PC-3 (cell line): ENCODE results near the gene IL1RAP. TPM values are rescaled to one million over a fixed set of nuclear protein-coding genes. Genes with fewer than 3 reads are reported as not detected.

Experiments used
- ATAC-seq: fragments of 200-7000 bp; cut with Tn5 transposase; 2 replicates; pipeline ENCODE4 v1.9.1; 2020; ENCODE audit warnings: mild to moderate bottlenecking, moderate library complexity
- BruUV-seq: library from RNA; stranded (reverse); fragments of 400-500 nt; replicated peaks from 2 replicates; lab custom pipeline; 2021; lab: Mats Ljungman, UMichigan
- CTCF ChIA-PET: fragments of 300-600 bp; sonication (Branson Sonifier 250); formaldehyde crosslinking; loops from one replicate; lab custom pipeline; 2022; ENCODE audit warnings: antibody characterized with exemption; lab: Charles Lee
- POLR2A ChIA-PET: fragments of 300-600 bp; sonication (Branson Sonifier 250); formaldehyde crosslinking; loops from one replicate; lab custom pipeline; 2022; ENCODE audit warnings: antibody characterized with exemption; ENCODE audit not compliant: unreplicated experiment; lab: Charles Lee
- DNase-seq: peaks from one replicate; pipeline ENCODE4 v3.0.0-alpha.2; 2015
- H2AFZ ChIP-seq: fragments of 300-600 bp; sonication (generic); 2 replicates; pipeline ENCODE4 v1.6.0; 2016; ENCODE audit warnings: antibody characterized with exemption, low read length
- H3F3A ChIP-seq: fragments of 300-600 bp; sonication (generic); one replicate; pipeline ENCODE4 v1.6.0; 2017; ENCODE audit warnings: antibody characterized with exemption, low read length, control low read depth, mild to moderate bottlenecking; ENCODE audit not compliant: unreplicated experiment
- H3K27ac ChIP-seq: fragments of 300-600 bp; sonication (generic); 2 replicates; pipeline ENCODE4 v1.5.1; 2016; ENCODE audit warnings: mild to moderate bottlenecking, low read length
- H3K27me3 ChIP-seq: fragments of 300-600 bp; sonication (generic); 2 replicates; pipeline ENCODE4 v1.6.1; 2016; ENCODE audit warnings: low read length, mixed read lengths
- H3K36me3 ChIP-seq: fragments of 300-600 bp; sonication (generic); 2 replicates; pipeline ENCODE4 v1.6.1; 2016; ENCODE audit warnings: low read depth, mixed run types, low read length, mixed read lengths
- H3K4me1 ChIP-seq: fragments of 300-600 bp; sonication (generic); 2 replicates; pipeline ENCODE4 v1.5.1; 2016; ENCODE audit warnings: low read length; ENCODE audit not compliant: insufficient read depth
- H3K4me2 ChIP-seq: fragments of 300-600 bp; sonication (generic); 2 replicates; pipeline ENCODE4 v1.6.0; 2016; ENCODE audit warnings: low read length
- H3K4me3 ChIP-seq: fragments of 300-600 bp; sonication (generic); 2 replicates; pipeline ENCODE4 v1.5.1; 2016; ENCODE audit warnings: mild to moderate bottlenecking, low read length, mixed read lengths
- H3K79me2 ChIP-seq: fragments of 300-600 bp; sonication (generic); 2 replicates; pipeline ENCODE4 v1.6.1; 2017; ENCODE audit warnings: low read length, mixed read lengths
- H3K9ac ChIP-seq: fragments of 300-600 bp; sonication (generic); 2 replicates; pipeline ENCODE4 v1.6.0; 2016; ENCODE audit warnings: mild to moderate bottlenecking, low read length
- H3K9me2 ChIP-seq: fragments of 300-600 bp; sonication (generic); replicated peaks from 2 replicates; pipeline ENCODE4 v1.6.1; 2016; ENCODE audit warnings: mixed run types, low read length, mixed read lengths
- H3K9me3 ChIP-seq: fragments of 300-600 bp; sonication (generic); 2 replicates; pipeline ENCODE4 v1.6.1; 2016; ENCODE audit warnings: low read length, mixed read lengths
- H4K20me1 ChIP-seq: fragments of 300-600 bp; sonication (generic); 2 replicates; pipeline ENCODE4 v1.6.1; 2016; ENCODE audit warnings: low read length, mixed read lengths
- CTCF ChIP-seq: fragments of 300-600 bp; sonication (generic); conservative IDR thresholded peaks from 2 replicates; pipeline ENCODE4 v1.5.1; 2017; ENCODE audit warnings: antibody characterized with exemption, low read depth, mild to moderate bottlenecking, low read length
- EZH2 ChIP-seq: fragments of 300-600 bp; sonication (generic); IDR thresholded peaks from one replicate; pipeline ENCODE4 v1.6.1; 2017; ENCODE audit warnings: antibody characterized with exemption, mild to moderate bottlenecking, low read length; ENCODE audit not compliant: unreplicated experiment
- EZH2phosphoT487 ChIP-seq: fragments of 300-600 bp; sonication (generic); IDR thresholded peaks from 2 replicates; pipeline ENCODE4 v1.6.1; 2018; ENCODE audit warnings: mild to moderate bottlenecking, antibody characterized with exemption, low read length, borderline replicate concordance
- intact Hi-C: fragments of 100-400 bp; cut with micrococcal nuclease; formaldehyde crosslinking; loops from 2 replicates; pipeline ENCODE4 v1.9.0; 2023
- total RNA-seq: library from RNA; depleted of rRNA; stranded (reverse); fragments of >200 nt; gene quantifications from 2 replicates; pipeline ENCODE4 v1.2.3, GENCODE V29; 2014

IL1RAP gene
- total RNA-seq, 1 experiment from 2014 or later: 5.0 TPM

GRCh38 chr3:190582667-190583066 lies 68.8 kb downstream of the IL1RAP start:
- POLR2A ChIA-PET: no interaction called here
- no peak for ATAC-seq
- Histone ChIP-seq H4K20me1 (no peaks in the 10 kb centered on the region), H3K9me2 (no peaks in the 10 kb centered on the region), H3K9ac (no peak overlapping the region), H3K4me2 (no peak overlapping the region), H3K4me3 (no peak overlapping the region), H3K79me2 (no peaks in the 10 kb centered on the region), H3F3A (no peaks in the 10 kb centered on the region), H3K9me3 (no peaks in the 10 kb centered on the region), H3K27ac (no peak overlapping the region), H2AFZ (no peak overlapping the region), H3K27me3 (no peaks in the 10 kb centered on the region), H3K36me3 (no peaks in the 10 kb centered on the region), H3K4me1 (peaks cover 22% of the 10 kb centered on the region)
- no peak for TF ChIP-seq CTCF
- no peak for TF ChIP-seq EZH2
- no peak for TF ChIP-seq EZH2phosphoT487
- no peak for DNase-seq
- BruUV-seq: no TSS peak
- CTCF ChIA-PET: no interaction called here
- intact Hi-C loops: no loop called here

- peak overlapping the region; percentile 59 for H3K4me2 ChIP-seq
- no peaks in the 10 kb centered on the region for H3K79me2 ChIP-seq
Observed at GRCh38 chr3:190585805-190586630, 72.1 kb downstream of the IL1RAP start.

More at GRCh38 chr3:190585805-190586630, 72.1 kb downstream of the IL1RAP start:
- ChIA-PET CTCF (interaction anchor here (0.6 kb wide), 2 partner anchors 17 to 162 kb away, joined by 3 to 5 read pairs; no protein-coding TSS in a partner anchor), POLR2A (interaction anchor here (0.7 kb wide), 1 partner anchor 109 kb away, joined by 8 read pairs; no protein-coding TSS in a partner anchor)
- BruUV-seq: no TSS peak
- ATAC-seq (peak; percentile 90), DNase-seq (peak; percentile 93)
- Histone ChIP-seq H3K9ac (peak overlapping the region; percentile 57), H3F3A (no peaks in the 10 kb centered on the region), H3K4me1 (peaks cover 27% of the 10 kb centered on the region), H3K27ac (peak overlapping the region; percentile 91), H3K27me3 (no peaks in the 10 kb centered on the region), H2AFZ (peak overlapping the region; percentile 20), H3K4me3 (0 out of 2 replicates have a peak overlapping the region, but pooled peaks have one; percentile 3), H3K9me3 (no peaks in the 10 kb centered on the region), H4K20me1 (no peaks in the 10 kb centered on the region), H3K36me3 (no peaks in the 10 kb centered on the region), H3K9me2 (no peaks in the 10 kb centered on the region)
- TF ChIP-seq EZH2phosphoT487 (no peak), EZH2 (no peak), CTCF (no peak)
- intact Hi-C loops: no loop called here
